GM12878 (cell line): ENCODE data around the gene ZCCHC17. TPM values are rescaled to one million over a fixed set of nuclear protein-coding genes. Genes with fewer than 3 reads are reported as not detected.

Experiments
- BCL11A ChIP-seq: IDR thresholded peaks from 2 replicates; pipeline ENCODE4 v1.6.1; 2011; ENCODE audit warnings: low read depth, low read length
- CEBPB ChIP-seq, 2 experiments: fragments of 150-350 bp in 1 of 2; IDR thresholded peaks; 2 replicates each; pipeline ENCODE4 v1.6.1; 2012 to 2014; ENCODE audit warnings: low read depth in 2 of 2, low read length in 2 of 2, borderline replicate concordance in 1 of 2, inconsistent platforms in 1 of 2
- EGR1 ChIP-seq, 2 experiments: IDR thresholded peaks; 1 replicate in 1 of 2; 2 replicates in 1 of 2; pipeline ENCODE4 v1.6.1; 2011 to 2012; ENCODE audit warnings: low read depth in 2 of 2, low read length in 2 of 2, borderline replicate concordance in 1 of 2, mild to moderate bottlenecking in 1 of 2, moderate library complexity in 1 of 2
- FOS ChIP-seq: IDR thresholded peaks from 3 replicates; pipeline ENCODE4 v1.6.1; 2011; ENCODE audit warnings: borderline replicate concordance; ENCODE audit not compliant: insufficient read length; ENCODE audit errors: extremely low read depth
- KAT2A ChIP-seq: conservative IDR thresholded peaks from 2 replicates; pipeline ENCODE4 v1.6.1; 2011; ENCODE audit warnings: low read depth, low read length; ENCODE audit not compliant: control insufficient read depth
- KLF5 ChIP-seq: fragments of 450-650 bp; IDR thresholded peaks from 2 replicates; pipeline ENCODE4 v1.6.1; 2014; ENCODE audit warnings: mild to moderate bottlenecking; ENCODE audit not compliant: partially characterized antibody
- MYC ChIP-seq: IDR thresholded peaks from 2 replicates; pipeline ENCODE4 v1.6.1; 2011; ENCODE audit warnings: mild to moderate bottlenecking, low read length, moderate library complexity, inconsistent platforms; ENCODE audit not compliant: insufficient read depth, insufficient replicate concordance, insufficient read length, severe bottlenecking
- NFIC ChIP-seq: IDR thresholded peaks from 2 replicates; pipeline ENCODE4 v1.6.1; 2012; ENCODE audit warnings: low read depth, mild to moderate bottlenecking, inconsistent platforms, low read length, moderate library complexity
- POLR2A ChIP-seq: IDR thresholded peaks from 2 replicates; pipeline ENCODE4 v1.6.1; 2011; ENCODE audit warnings: low read depth, mild to moderate bottlenecking, low read length
- RELA ChIP-seq: fragments of 450-650 bp; IDR thresholded peaks from 2 replicates; pipeline ENCODE4 v1.8.0; 2014; ENCODE audit warnings: borderline replicate concordance; ENCODE audit not compliant: partially characterized antibody
- RFX5 ChIP-seq: IDR thresholded peaks from 2 replicates; pipeline ENCODE4 v1.6.1; 2011; ENCODE audit warnings: low read depth, low read length, improper control_type of control experiment
- SRF ChIP-seq, 2 experiments: IDR thresholded peaks; 2 replicates each; pipeline ENCODE4 v1.6.1; 2011; ENCODE audit warnings: low read depth in 2 of 2, low read length in 2 of 2, mild to moderate bottlenecking in 1 of 2, moderate library complexity in 1 of 2
- polyA plus RNA-seq, 11 experiments: library from polyadenylated mRNA; depleted of rRNA in 4 of 11; unstranded in 6 of 11; stranded (reverse) in 5 of 11; fragments of >200 nt; fragmentation: Nextera tagmentation in 4 of 11; fragmentation: Illumina TruSeq in 1 of 11; extraction: Ambion mirVana in 4 of 11; extraction: Trizol in 1 of 11; gene quantifications; 1 replicate in 1 of 11; 2 replicates in 10 of 11; pipeline versions ENCODE4 v1.2.1 to v1.2.3, GENCODE V29; 2011 to 2016; ENCODE audit warnings: inconsistent platforms in 2 of 11, missing spikeins in 2 of 11, low read depth in 1 of 11
- total RNA-seq, 4 experiments: library from RNA; depleted of rRNA in 3 of 4; stranded (reverse); fragments of >200 nt in 3 of 4; fragmentation: Illumina TruSeq in 1 of 4; extraction: Trizol in 1 of 4; gene quantifications; 2 replicates each; pipeline versions ENCODE4 v1.2.1 to v1.2.3, GENCODE V29; 2013 to 2021
- TF ChIP-seq, protein P1 (sequence below): IDR thresholded peaks from 2 replicates; pipeline ENCODE4 v1.6.1; 2011; ENCODE audit warnings: mild to moderate bottlenecking, low read depth, low read length, moderate library complexity; ENCODE audit not compliant: insufficient replicate concordance
- TF ChIP-seq, protein P2 (sequence below): fragments of 450-650 bp; IDR thresholded peaks from 2 replicates; pipeline ENCODE4 v1.6.1; 2016; ENCODE audit warnings: mild to moderate bottlenecking
- TF ChIP-seq, protein P3 (sequence below): fragments of 450-650 bp; IDR thresholded peaks from 2 replicates; pipeline ENCODE4 v1.6.1; 2017; ENCODE audit warnings: borderline replicate concordance
- TF ChIP-seq, protein P4 (sequence below): IDR thresholded peaks from 2 replicates; pipeline ENCODE4 v1.6.1; 2012; ENCODE audit warnings: low read length, inconsistent platforms

ZCCHC17 gene
- total and polyA plus RNA-seq, 10 of the 15 experiments (the other 5 are each of a cell fraction or from before 2014, with no cell fraction given) = 22.3 to 86.3 (median 47.0) TPM

DNA sequence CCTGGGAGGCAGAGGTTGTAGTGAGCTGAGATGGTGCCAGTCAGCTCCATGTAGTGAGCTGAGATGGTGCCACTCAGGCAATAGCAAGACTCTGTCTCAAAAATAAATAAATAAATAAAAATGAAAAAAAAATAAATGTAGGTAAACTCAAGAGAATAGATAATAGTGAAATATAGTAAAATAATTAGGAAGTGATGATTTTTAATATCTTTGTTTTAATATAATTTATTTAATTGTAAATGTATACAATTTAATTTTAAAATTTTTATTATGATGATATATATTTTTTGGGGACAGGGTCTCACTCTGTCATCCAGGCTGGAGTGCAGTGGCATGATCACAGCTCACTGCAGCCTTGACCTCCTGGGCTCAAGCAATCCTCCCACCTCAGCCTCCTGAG is 96.6 kb downstream of the ZCCHC17 start (continued):
- TF ChIP-seq, protein P1, sequence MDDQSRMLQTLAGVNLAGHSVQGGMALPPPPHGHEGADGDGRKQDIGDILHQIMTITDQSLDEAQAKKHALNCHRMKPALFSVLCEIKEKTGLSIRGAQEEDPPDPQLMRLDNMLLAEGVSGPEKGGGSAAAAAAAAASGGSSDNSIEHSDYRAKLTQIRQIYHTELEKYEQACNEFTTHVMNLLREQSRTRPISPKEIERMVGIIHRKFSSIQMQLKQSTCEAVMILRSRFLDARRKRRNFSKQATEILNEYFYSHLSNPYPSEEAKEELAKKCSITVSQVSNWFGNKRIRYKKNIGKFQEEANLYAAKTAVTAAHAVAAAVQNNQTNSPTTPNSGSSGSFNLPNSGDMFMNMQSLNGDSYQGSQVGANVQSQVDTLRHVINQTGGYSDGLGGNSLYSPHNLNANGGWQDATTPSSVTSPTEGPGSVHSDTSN = no peak
- TF ChIP-seq, protein P2, sequence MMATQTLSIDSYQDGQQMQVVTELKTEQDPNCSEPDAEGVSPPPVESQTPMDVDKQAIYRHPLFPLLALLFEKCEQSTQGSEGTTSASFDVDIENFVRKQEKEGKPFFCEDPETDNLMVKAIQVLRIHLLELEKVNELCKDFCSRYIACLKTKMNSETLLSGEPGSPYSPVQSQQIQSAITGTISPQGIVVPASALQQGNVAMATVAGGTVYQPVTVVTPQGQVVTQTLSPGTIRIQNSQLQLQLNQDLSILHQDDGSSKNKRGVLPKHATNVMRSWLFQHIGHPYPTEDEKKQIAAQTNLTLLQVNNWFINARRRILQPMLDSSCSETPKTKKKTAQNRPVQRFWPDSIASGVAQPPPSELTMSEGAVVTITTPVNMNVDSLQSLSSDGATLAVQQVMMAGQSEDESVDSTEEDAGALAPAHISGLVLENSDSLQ = no peak
- TF ChIP-seq EGR1 (IDR thresholded peaks at IDR 0.05; ENCODE audit: borderline replicate concordance in 1 of 2, low read depth in 2 of 2, low read length in 2 of 2) (no peak), FOS (no peak), RELA (no peak), CEBPB (IDR thresholded peaks at IDR 0.05; ENCODE audit: borderline replicate concordance in 1 of 2, low read depth in 2 of 2, low read length in 2 of 2) (no peak), SRF (IDR thresholded peaks at IDR 0.05; ENCODE audit: low read depth in 2 of 2, low read length in 2 of 2) (no peak), RFX5 (no peak), BCL11A (no peak), POLR2A (no peak), NFIC (no peak), KLF5 (no peak), KAT2A (no peak), MYC (no peak)
- TF ChIP-seq, protein P3, sequence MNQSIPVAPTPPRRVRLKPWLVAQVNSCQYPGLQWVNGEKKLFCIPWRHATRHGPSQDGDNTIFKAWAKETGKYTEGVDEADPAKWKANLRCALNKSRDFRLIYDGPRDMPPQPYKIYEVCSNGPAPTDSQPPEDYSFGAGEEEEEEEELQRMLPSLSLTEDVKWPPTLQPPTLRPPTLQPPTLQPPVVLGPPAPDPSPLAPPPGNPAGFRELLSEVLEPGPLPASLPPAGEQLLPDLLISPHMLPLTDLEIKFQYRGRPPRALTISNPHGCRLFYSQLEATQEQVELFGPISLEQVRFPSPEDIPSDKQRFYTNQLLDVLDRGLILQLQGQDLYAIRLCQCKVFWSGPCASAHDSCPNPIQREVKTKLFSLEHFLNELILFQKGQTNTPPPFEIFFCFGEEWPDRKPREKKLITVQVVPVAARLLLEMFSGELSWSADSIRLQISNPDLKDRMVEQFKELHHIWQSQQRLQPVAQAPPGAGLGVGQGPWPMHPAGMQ = no peak
- TF ChIP-seq, protein P4, sequence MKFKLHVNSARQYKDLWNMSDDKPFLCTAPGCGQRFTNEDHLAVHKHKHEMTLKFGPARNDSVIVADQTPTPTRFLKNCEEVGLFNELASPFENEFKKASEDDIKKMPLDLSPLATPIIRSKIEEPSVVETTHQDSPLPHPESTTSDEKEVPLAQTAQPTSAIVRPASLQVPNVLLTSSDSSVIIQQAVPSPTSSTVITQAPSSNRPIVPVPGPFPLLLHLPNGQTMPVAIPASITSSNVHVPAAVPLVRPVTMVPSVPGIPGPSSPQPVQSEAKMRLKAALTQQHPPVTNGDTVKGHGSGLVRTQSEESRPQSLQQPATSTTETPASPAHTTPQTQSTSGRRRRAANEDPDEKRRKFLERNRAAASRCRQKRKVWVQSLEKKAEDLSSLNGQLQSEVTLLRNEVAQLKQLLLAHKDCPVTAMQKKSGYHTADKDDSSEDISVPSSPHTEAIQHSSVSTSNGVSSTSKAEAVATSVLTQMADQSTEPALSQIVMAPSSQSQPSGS = no peak
